Measurements from ENCODE around the gene HADHA. TPM values are rescaled to one million over a fixed set of nuclear protein-coding genes. Genes with fewer than 3 reads are reported as not detected.
"Not testable (repeated sequence)": the region's sequence is repeated elsewhere in the genome, so short reads cannot be mapped to it uniquely, and the experiment has no call there.

HADHA gene
- 125 TPM for polyA plus RNA-seq

- H3K27me3 Mint-ChIP-seq = no peaks in the 10 kb centered on the region
- H3K4me1 Mint-ChIP-seq = peaks cover 44 to 65% (median 51%) of the 10 kb centered on the region in 3 donors
- H3K4me3 Mint-ChIP-seq = peak within 1 kb of the TSS; percentile 95 to 99 (median 98)
- peaks cover 3% of the 10 kb centered on the region for H3K36me3 Mint-ChIP-seq
- H3K9me3 Mint-ChIP-seq = no peaks in the 10 kb centered on the region
- H3K27ac Mint-ChIP-seq = peak within 1 kb of the TSS; percentile 100
Observed at GRCh38 chr2:26244309-26245230, at the start of gene HADHA, which contains the start of gene HADHB. Gene HADHA (minus strand): TSS chr2:26244632. CDS start chr2:26244596, 36 bp downstream. Gene HADHB (plus strand): TSS chr2:26244939. CDS start chr2:26254255, 9,316 bp downstream.

GRCh38 chr2:26292646-26293045 lies 48.2 kb upstream of the HADHA start:
- Mint-ChIP-seq H3K9me3 (no peaks in the 10 kb centered on the region), H3K36me3 (no peaks in the 10 kb centered on the region), H3K4me3 (peak overlapping the region in 1 of 4 donors; percentile 15), H3K27ac (no peak overlapping the region), H3K27me3 (no peaks in the 10 kb centered on the region), H3K4me1 (no peaks in the 10 kb centered on the region)

- H3K36me3 Mint-ChIP-seq = peaks cover 2% of the 10 kb centered on the region
- no peaks in the 10 kb centered on the region for H3K4me1 Mint-ChIP-seq
- no peak overlapping the region for H3K4me3 Mint-ChIP-seq
- no peaks in the 10 kb centered on the region for H3K9me3 Mint-ChIP-seq
- no peak overlapping the region for H3K27ac Mint-ChIP-seq
- no peaks in the 10 kb centered on the region for H3K27me3 Mint-ChIP-seq
Observed at GRCh38 chr2:26290001-26290400, 45.6 kb upstream of the HADHA start.

GRCh38 chr2:26285931-26286330 lies 41.5 kb upstream of the HADHA start:
- H3K36me3 Mint-ChIP-seq = peaks cover 7% of the 10 kb centered on the region
- no peak overlapping the region for H3K4me3 Mint-ChIP-seq
- H3K27me3 Mint-ChIP-seq = no peaks in the 10 kb centered on the region
- H3K27ac Mint-ChIP-seq = no peak overlapping the region
- no peaks in the 10 kb centered on the region for H3K9me3 Mint-ChIP-seq
- H3K4me1 Mint-ChIP-seq = peaks cover 0 to 2% (median 0%) of the 10 kb centered on the region in 3 donors

GRCh38 chr2:26284132-26284531 lies 39.7 kb upstream of the HADHA start:
- Mint-ChIP-seq H3K36me3 (peaks cover 7% of the 10 kb centered on the region), H3K27ac (peak overlapping the region in 1 of 3 donors; percentile 81), H3K4me3 (no peak overlapping the region), H3K4me1 (peaks cover 0 to 2% (median 0%) of the 10 kb centered on the region in 3 donors), H3K27me3 (no peaks in the 10 kb centered on the region), H3K9me3 (no peaks in the 10 kb centered on the region)

- H3K4me3 Mint-ChIP-seq = no peak overlapping the region
- H3K27me3 Mint-ChIP-seq = no peaks in the 10 kb centered on the region
- H3K4me1 Mint-ChIP-seq = peaks cover 0 to 2% (median 0%) of the 10 kb centered on the region in 3 donors
- peaks cover 7% of the 10 kb centered on the region for H3K36me3 Mint-ChIP-seq
- H3K27ac Mint-ChIP-seq = no peak overlapping the region
- H3K9me3 Mint-ChIP-seq = no peaks in the 10 kb centered on the region
Observed at GRCh38 chr2:26283606-26284005, 39.2 kb upstream of the HADHA start.

GRCh38 chr2:26281226-26281625 lies 36.8 kb upstream of the HADHA start:
- Mint-ChIP-seq H3K36me3 (peaks cover 16% of the 10 kb centered on the region), H3K4me3 (no peak overlapping the region), H3K27ac (no peak overlapping the region), H3K4me1 (peaks cover 0 to 2% (median 0%) of the 10 kb centered on the region in 3 donors), H3K9me3 (no peaks in the 10 kb centered on the region), H3K27me3 (no peaks in the 10 kb centered on the region)

GRCh38 chr2:26279886-26280285 lies 35.5 kb upstream of the HADHA start:
- Mint-ChIP-seq H3K4me1 (peaks cover 0 to 2% (median 0%) of the 10 kb centered on the region in 3 donors), H3K36me3 (peaks cover 16% of the 10 kb centered on the region), H3K4me3 (no peak overlapping the region), H3K27ac (no peak overlapping the region), H3K27me3 (no peaks in the 10 kb centered on the region), H3K9me3 (no peaks in the 10 kb centered on the region)

- Mint-ChIP-seq H3K36me3 (peaks cover 12% of the 10 kb centered on the region), H3K4me3 (no peak overlapping the region), H3K4me1 (peaks cover 0 to 3% (median 0%) of the 10 kb centered on the region in 3 donors), H3K27me3 (no peaks in the 10 kb centered on the region), H3K9me3 (no peaks in the 10 kb centered on the region), H3K27ac (no peak overlapping the region)
Observed at GRCh38 chr2:26276484-26277227, 32.2 kb upstream of the HADHA start.

- Mint-ChIP-seq H3K27me3 (no peaks in the 10 kb centered on the region), H3K4me1 (peaks cover 9 to 16% (median 13%) of the 10 kb centered on the region in 3 donors), H3K4me3 (no peak overlapping the region), H3K27ac (no peak overlapping the region), H3K9me3 (no peaks in the 10 kb centered on the region), H3K36me3 (peaks cover 14% of the 10 kb centered on the region)
Observed at GRCh38 chr2:26274058-26274613, 29.7 kb upstream of the HADHA start.

- no peak overlapping the region for H3K27ac Mint-ChIP-seq
- H3K27me3 Mint-ChIP-seq = no peaks in the 10 kb centered on the region
- H3K4me3 Mint-ChIP-seq = no peak overlapping the region
- peaks cover 14% of the 10 kb centered on the region for H3K36me3 Mint-ChIP-seq
- H3K9me3 Mint-ChIP-seq = no peaks in the 10 kb centered on the region
- peaks cover 12 to 18% (median 16%) of the 10 kb centered on the region in 3 donors for H3K4me1 Mint-ChIP-seq
Observed at GRCh38 chr2:26273501-26273900, 29.1 kb upstream of the HADHA start.

GRCh38 chr2:26270373-26270772 lies 25.9 kb upstream of the HADHA start:
- Mint-ChIP-seq H3K36me3 (peaks cover 10% of the 10 kb centered on the region), H3K4me3 (peak overlapping the region in 1 of 4 donors; percentile 65), H3K27me3 (no peaks in the 10 kb centered on the region), H3K4me1 (peaks cover 12 to 25% (median 19%) of the 10 kb centered on the region in 3 donors), H3K27ac (peak overlapping the region in 2 of 3 donors; percentile 13 to 67), H3K9me3 (no peaks in the 10 kb centered on the region)

GRCh38 chr2:26269571-26270158 lies 25.2 kb upstream of the HADHA start:
- H3K4me3 Mint-ChIP-seq = peak overlapping the region in 1 of 4 donors; percentile 65
- H3K27me3 Mint-ChIP-seq = no peaks in the 10 kb centered on the region
- peaks cover 12 to 25% (median 19%) of the 10 kb centered on the region in 3 donors for H3K4me1 Mint-ChIP-seq
- H3K36me3 Mint-ChIP-seq = peaks cover 10% of the 10 kb centered on the region
- no peaks in the 10 kb centered on the region for H3K9me3 Mint-ChIP-seq
- peak overlapping the region in 2 of 3 donors; percentile 13 to 67 for H3K27ac Mint-ChIP-seq

- H3K27me3 Mint-ChIP-seq = not testable (repeated sequence)
- H3K27ac Mint-ChIP-seq = peak overlapping the region in 1 of 3 donors; percentile 84
Observed at GRCh38 chr2:26268670-26269385, 24.4 kb upstream of the HADHA start.

More at GRCh38 chr2:26268670-26269385, 24.4 kb upstream of the HADHA start:
- not testable (repeated sequence) for H3K9me3 Mint-ChIP-seq, H3K36me3 Mint-ChIP-seq, H3K4me3 Mint-ChIP-seq
- peaks cover 12 to 25% (median 19%) of the 10 kb centered on the region in 3 donors for H3K4me1 Mint-ChIP-seq

All from IgD-negative memory B cell (primary cell).